ENCODE results near the gene ORM2. TPM values are rescaled to one million over a fixed set of nuclear protein-coding genes. Genes with fewer than 3 reads are reported as not detected.

The ORM2 gene
- total RNA-seq, 1 experiment from 2014 or later = 0.59 TPM

- DNase-seq (ENCODE audit: low read depth, low spot score) (no peak), ATAC-seq (no peak)
- ChIA-PET RAD21 (ENCODE audit: low non-redundant PET in 1 of 2, low total read pairs in 2 of 2, uncharacterized antibody in 2 of 2, unreplicated experiment in 2 of 2) (no interaction called here), CTCF (no interaction called here), POLR2A (no interaction called here)
- H3K4me3 ChIP-seq (replicated peaks in 1 of 2; ENCODE audit: low read depth in 1 of 2, low read length in 2 of 2) = no peak overlapping the region
- no peaks in the 10 kb centered on the region for H3K36me3 ChIP-seq (ENCODE audit: control insufficient read depth in 1 of 2, insufficient read depth in 2 of 2, low read length in 2 of 2)
- no peak for TF ChIP-seq EZH2 (IDR thresholded peaks at IDR 0.05)
- H3K4me1 ChIP-seq (ENCODE audit: control insufficient read depth in 1 of 2, insufficient read depth in 2 of 2, low read length in 2 of 2) = no peaks in the 10 kb centered on the region
- H3K27me3 ChIP-seq (ENCODE audit: insufficient read depth, low read length) = no peaks in the 10 kb centered on the region
- H3K9me2 ChIP-seq (ENCODE audit: insufficient read depth) = no peaks in the 10 kb centered on the region
- no peak overlapping the region for H3K4me2 ChIP-seq (ENCODE audit: low read length)
- H3K9me3 ChIP-seq (ENCODE audit: control insufficient read depth in 1 of 2, insufficient read depth in 1 of 2, low read depth in 1 of 2, low read length in 2 of 2) = no peaks in the 10 kb centered on the region
- no peak overlapping the region for H2AFZ ChIP-seq (ENCODE audit: low read depth, low read length, poor library complexity, severe bottlenecking)
- no peaks in the 10 kb centered on the region for H4K20me1 ChIP-seq (ENCODE audit: insufficient read depth)
- intact Hi-C loops (cut with micrococcal nuclease) = loop anchor here (5.0 kb wide), 1 partner anchor 676 kb away; no protein-coding TSS in a partner anchor
- no peaks in the 10 kb centered on the region for H3K79me2 ChIP-seq (ENCODE audit: insufficient read depth, low read length)
- no peak overlapping the region for H3K9ac ChIP-seq (ENCODE audit: low read length)
- BruUV-seq (replicated peaks) = no TSS peak
- H3K27ac ChIP-seq (ENCODE audit: low read depth, low read length) = no peak overlapping the region
Observed at GRCh38 chr9:114336157-114336556, 6.5 kb downstream of the ORM2 start.

- no peaks in the 10 kb centered on the region for H3K4me1 ChIP-seq (ENCODE audit: control insufficient read depth in 1 of 2, insufficient read depth in 2 of 2, low read length in 2 of 2)
- no peaks in the 10 kb centered on the region for H3K27me3 ChIP-seq (ENCODE audit: insufficient read depth, low read length)
- ChIA-PET POLR2A (no interaction called here), RAD21 (ENCODE audit: low non-redundant PET in 1 of 2, low total read pairs in 2 of 2, uncharacterized antibody in 2 of 2, unreplicated experiment in 2 of 2) (no interaction called here), CTCF (no interaction called here)
- TF ChIP-seq REST (IDR thresholded peaks at IDR 0.05; ENCODE audit: low read depth) (no peak), EZH2phosphoT487 (IDR thresholded peaks at IDR 0.05; ENCODE audit: borderline replicate concordance) (no peak), SP1 (IDR thresholded peaks at IDR 0.05; ENCODE audit: low read depth) (no peak), FOSL1 (IDR thresholded peaks at IDR 0.05; ENCODE audit: low read depth) (no peak), CBX3 (IDR thresholded peaks at IDR 0.05; ENCODE audit: low read depth) (no peak), RAD21 (IDR thresholded peaks at IDR 0.05; ENCODE audit: low read depth) (no peak)
- no TSS peak for BruUV-seq (replicated peaks)
- H3K36me3 ChIP-seq (ENCODE audit: control insufficient read depth in 1 of 2, insufficient read depth in 2 of 2, low read length in 2 of 2) = no peaks in the 10 kb centered on the region
- no peak for ATAC-seq
- H2AFZ ChIP-seq (ENCODE audit: low read depth, low read length, poor library complexity, severe bottlenecking) = no peak overlapping the region
- H3K9me2 ChIP-seq (ENCODE audit: insufficient read depth) = no peaks in the 10 kb centered on the region
- no peak overlapping the region for H3K4me2 ChIP-seq (ENCODE audit: low read length)
- DNase-seq (ENCODE audit: low read depth, low spot score) = no peak
- H3K9ac ChIP-seq (ENCODE audit: low read length) = no peak overlapping the region
- no peak overlapping the region for H3K4me3 ChIP-seq (replicated peaks in 1 of 2; ENCODE audit: low read depth in 1 of 2, low read length in 2 of 2)
- H3K9me3 ChIP-seq (ENCODE audit: control insufficient read depth in 1 of 2, insufficient read depth in 1 of 2, low read depth in 1 of 2, low read length in 2 of 2) = no peaks in the 10 kb centered on the region
- H3K27ac ChIP-seq (ENCODE audit: low read depth, low read length) = no peak overlapping the region
- no peaks in the 10 kb centered on the region for H4K20me1 ChIP-seq (ENCODE audit: insufficient read depth)
- no peaks in the 10 kb centered on the region for H3K79me2 ChIP-seq (ENCODE audit: insufficient read depth, low read length)
- intact Hi-C loops (cut with micrococcal nuclease) = loop anchor here (5.0 kb wide), 1 partner anchor 675 kb away; no protein-coding TSS in a partner anchor
Observed at GRCh38 chr9:114336699-114337395, 7.2 kb downstream of the ORM2 start.
